ENCODE data around the gene ZNF423.

DNA sequence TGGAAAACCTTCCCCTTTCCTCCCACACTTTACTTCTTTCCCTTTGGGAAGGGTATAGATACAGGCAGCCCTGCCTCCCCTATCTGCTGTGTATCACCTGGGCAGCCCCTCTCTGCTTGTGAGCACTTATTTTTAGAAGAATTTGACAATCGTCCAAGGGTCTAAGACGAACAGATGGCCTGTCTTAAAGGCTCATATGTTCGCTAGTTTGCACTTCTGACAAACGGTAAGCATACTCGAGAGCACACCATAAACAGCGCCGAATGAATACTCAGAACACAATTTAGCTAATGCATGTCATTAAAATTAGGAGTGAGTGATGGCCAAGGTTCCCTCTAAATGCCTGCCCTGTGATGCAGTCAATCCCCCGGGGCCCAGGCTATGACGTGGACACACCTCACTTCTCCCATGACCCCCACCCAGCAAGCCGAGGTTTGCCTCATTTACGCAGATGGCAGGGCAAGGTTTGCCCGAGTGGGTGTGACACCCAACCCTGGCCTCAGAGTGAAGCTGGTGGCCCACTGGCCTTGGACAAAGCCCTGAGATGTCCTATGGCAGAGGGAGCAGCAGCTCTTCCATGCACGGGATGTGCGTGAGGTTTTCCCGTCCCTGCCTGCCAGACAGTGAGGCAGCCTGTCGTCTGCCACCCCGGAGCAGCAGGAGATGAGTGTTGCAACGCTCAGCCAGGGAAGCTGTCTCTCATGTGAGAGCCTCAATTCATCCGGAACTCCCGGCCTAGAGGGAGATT, 357.1 kb downstream of the ZNF423 start:
- TF ChIP-seq, protein P1, sequence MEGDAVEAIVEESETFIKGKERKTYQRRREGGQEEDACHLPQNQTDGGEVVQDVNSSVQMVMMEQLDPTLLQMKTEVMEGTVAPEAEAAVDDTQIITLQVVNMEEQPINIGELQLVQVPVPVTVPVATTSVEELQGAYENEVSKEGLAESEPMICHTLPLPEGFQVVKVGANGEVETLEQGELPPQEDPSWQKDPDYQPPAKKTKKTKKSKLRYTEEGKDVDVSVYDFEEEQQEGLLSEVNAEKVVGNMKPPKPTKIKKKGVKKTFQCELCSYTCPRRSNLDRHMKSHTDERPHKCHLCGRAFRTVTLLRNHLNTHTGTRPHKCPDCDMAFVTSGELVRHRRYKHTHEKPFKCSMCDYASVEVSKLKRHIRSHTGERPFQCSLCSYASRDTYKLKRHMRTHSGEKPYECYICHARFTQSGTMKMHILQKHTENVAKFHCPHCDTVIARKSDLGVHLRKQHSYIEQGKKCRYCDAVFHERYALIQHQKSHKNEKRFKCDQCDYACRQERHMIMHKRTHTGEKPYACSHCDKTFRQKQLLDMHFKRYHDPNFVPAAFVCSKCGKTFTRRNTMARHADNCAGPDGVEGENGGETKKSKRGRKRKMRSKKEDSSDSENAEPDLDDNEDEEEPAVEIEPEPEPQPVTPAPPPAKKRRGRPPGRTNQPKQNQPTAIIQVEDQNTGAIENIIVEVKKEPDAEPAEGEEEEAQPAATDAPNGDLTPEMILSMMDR (IDR thresholded peaks at IDR 0.05) = no peak
- no peak for TF ChIP-seq POLR2A (IDR thresholded peaks at IDR 0.05)

Measured in Peyer's patch (tissue), 4 donors.